Measurements from ENCODE around the gene CPED1. TPM values are rescaled to one million over a fixed set of nuclear protein-coding genes. Genes with fewer than 3 reads are reported as not detected.
A peak's percentile ranks its signal among the peaks of the same experiment; 100 is the strongest.

Gene CPED1
- total and polyA plus RNA-seq, 10 of the 15 experiments (the other 5 are each of a cell fraction or from before 2014, with no cell fraction given), result 0.01 to 0.77 (median 0.10) TPM; not detected in 1

GRCh38 chr7:121178869-121179497, 190.5 kb downstream of the CPED1 start:
- intact Hi-C loops (cut with micrococcal nuclease; ENCODE audit: unreplicated experiment), result no loop called here
- no peaks in the 10 kb centered on the region for H3K36me3 ChIP-seq (ENCODE audit: control insufficient read depth in 2 of 2, insufficient read depth in 2 of 2, low read length in 1 of 2)
- WGBS (ENCODE audit: insufficient coverage, insufficient replicate concordance, low lambda C conversion rate, missing lambda C conversion rate), result 49% methylated on average over 2 of the region's 2 CpGs
- no peak overlapping the region for H3K9ac ChIP-seq (ENCODE audit: control insufficient read depth, insufficient read depth, low read length)
- in situ Hi-C loops (cut with MboI), result no loop called here
- peaks cover 11% of the 10 kb centered on the region for H3K4me1 ChIP-seq (ENCODE audit: control insufficient read depth, insufficient read depth, low read length)
- TF ChIP-seq NR2C1 (IDR thresholded peaks at IDR 0.05) (no peak), YY1 (IDR thresholded peaks at IDR 0.05; ENCODE audit: low read depth, low read length) (0 out of 2 replicates have a peak, but pooled peaks have one; percentile 13)
- no TSS peak for BruUV-seq (replicated peaks)
- no peaks in the 10 kb centered on the region for H4K20me1 ChIP-seq (ENCODE audit: control insufficient read depth, insufficient read depth)
- no peaks in the 10 kb centered on the region for H3K79me2 ChIP-seq (ENCODE audit: control insufficient read depth, insufficient read depth, low read length)
- H2AFZ ChIP-seq (ENCODE audit: control insufficient read depth, low read depth, low read length), result peak overlapping the region; percentile 77
- RAD21 ChIA-PET (ENCODE audit: unreplicated experiment), result interaction anchor here (1.5 to 2.2 kb wide), 2 partner anchors 100 to 190 kb away, joined by 3 to 8 read pairs; no protein-coding TSS in a partner anchor
- peak overlapping the region; percentile 51 for H3K4me2 ChIP-seq (ENCODE audit: control insufficient read depth, insufficient read depth)
- no peak for DNase-seq (ENCODE audit: low read depth, low spot score)
- ATAC-seq, result peak; percentile 14; the same call in 1 of the 3 replicates
- H3K9me3 ChIP-seq (replicated peaks; ENCODE audit: control insufficient read depth, insufficient read depth, low read length), result peaks cover 2% of the 10 kb centered on the region
- peak overlapping the region; percentile 45; the same call in 1 of the 2 replicates for H3K27ac ChIP-seq (ENCODE audit: control insufficient read depth, insufficient read depth)
- FAIRE-seq, result no peak
- POLR2A ChIA-PET, result interaction anchor here (1.9 kb wide), 1 partner anchor 100 kb away, joined by 7 read pairs; no protein-coding TSS in a partner anchor
- H3K4me3 ChIP-seq, result no peak overlapping the region
- CTCF ChIA-PET, result interaction anchor here (1.1 to 1.5 kb wide), 4 partner anchors 16 to 217 kb away, joined by 3 to 10 read pairs (median 3); partner anchors contain the start of gene FAM3C
- SMC1A ChIA-PET (ENCODE audit: uncharacterized antibody, unreplicated experiment), result interaction anchor here (1.0 to 3.4 kb wide), 11 partner anchors 15 to 189 kb away, joined by 3 to 12 read pairs (median 4); no protein-coding TSS in a partner anchor
- no peaks in the 10 kb centered on the region for H3K27me3 ChIP-seq (replicated peaks in 1 of 2; ENCODE audit: control insufficient read depth in 2 of 2, insufficient read depth in 2 of 2, low read length in 1 of 2)

- H3K4me1 ChIP-seq (ENCODE audit: control insufficient read depth, insufficient read depth, low read length), result peaks cover 11% of the 10 kb centered on the region
- TF ChIP-seq EED (IDR thresholded peaks at IDR 0.05; ENCODE audit: low read depth), result peak; percentile 73
- no peak for TF ChIP-seq TCF3 (IDR thresholded peaks at IDR 0.05; ENCODE audit: borderline replicate concordance, insufficient read depth, low read depth, low read length)
- TF ChIP-seq RFX5 (IDR thresholded peaks at IDR 0.05; ENCODE audit: low read depth, low read length), result no peak
- peak; percentile 94 for TF ChIP-seq MEF2B (IDR thresholded peaks at IDR 0.05; ENCODE audit: partially characterized antibody, poor library complexity, severe bottlenecking)
- 0 out of 2 replicates have a peak, but pooled peaks have one; percentile 18 for TF ChIP-seq GABPA (IDR thresholded peaks at IDR 0.05; ENCODE audit: low read depth)
- peak; percentile 61 for TF ChIP-seq SKIL (IDR thresholded peaks at IDR 0.05; ENCODE audit: low read depth, poor library complexity, severe bottlenecking)
- TF ChIP-seq SMAD5 (IDR thresholded peaks at IDR 0.05; ENCODE audit: low read depth), result no peak
- TF ChIP-seq NFYB (IDR thresholded peaks at IDR 0.05; ENCODE audit: insufficient read depth, low read depth, low read length), result no peak
- TF ChIP-seq SPI1 (IDR thresholded peaks at IDR 0.05; ENCODE audit: borderline replicate concordance, insufficient read depth, low read depth, low read length), result peak; percentile 87
Measured at GRCh38 chr7:121180436-121181063, 192.0 kb downstream of the CPED1 start.

More at GRCh38 chr7:121180436-121181063, 192.0 kb downstream of the CPED1 start:
- BruUV-seq (replicated peaks), result no TSS peak
- peak overlapping the region; percentile 62 for H3K27ac ChIP-seq (ENCODE audit: control insufficient read depth, insufficient read depth)
- SMC1A ChIA-PET (ENCODE audit: uncharacterized antibody, unreplicated experiment), result interaction anchor here (0.6 to 2.3 kb wide), 9 partner anchors 17 to 795 kb away, joined by 3 to 12 read pairs (median 4); no protein-coding TSS in a partner anchor
- in situ Hi-C loops (cut with MboI), result no loop called here
- DNase-seq (ENCODE audit: low read depth, low spot score) (peak; percentile 79), ATAC-seq (peak; percentile 98), FAIRE-seq (peak; percentile 38)
- peak overlapping the region; percentile 68 for H3K4me2 ChIP-seq (ENCODE audit: control insufficient read depth, insufficient read depth)
- CTCF ChIA-PET, result no interaction called here
- no peaks in the 10 kb centered on the region for H3K27me3 ChIP-seq (replicated peaks in 1 of 2; ENCODE audit: control insufficient read depth in 2 of 2, insufficient read depth in 2 of 2, low read length in 1 of 2)
- H3K36me3 ChIP-seq (ENCODE audit: control insufficient read depth in 2 of 2, insufficient read depth in 2 of 2, low read length in 1 of 2), result no peaks in the 10 kb centered on the region
- H3K9me3 ChIP-seq (replicated peaks; ENCODE audit: control insufficient read depth, insufficient read depth, low read length), result peaks cover 2% of the 10 kb centered on the region
- H3K9ac ChIP-seq (ENCODE audit: control insufficient read depth, insufficient read depth, low read length), result no peak overlapping the region
- WGBS (ENCODE audit: insufficient coverage, insufficient replicate concordance, low lambda C conversion rate, missing lambda C conversion rate), result 1% methylated on average over 4 of the region's 4 CpGs
- H3K4me3 ChIP-seq, result no peak overlapping the region
- RAD21 ChIA-PET (ENCODE audit: unreplicated experiment), result interaction anchor here (0.9 to 2.2 kb wide), 6 partner anchors 37 to 351 kb away, joined by 3 to 8 read pairs (median 3); no protein-coding TSS in a partner anchor
- POLR2A ChIA-PET, result interaction anchor here (1.9 kb wide), 1 partner anchor 99 kb away, joined by 7 read pairs; no protein-coding TSS in a partner anchor
- H4K20me1 ChIP-seq (ENCODE audit: control insufficient read depth, insufficient read depth), result no peaks in the 10 kb centered on the region
- intact Hi-C loops (cut with micrococcal nuclease; ENCODE audit: unreplicated experiment), result loop anchor here (1.0 to 5.0 kb wide), 2 partner anchors 98 to 352 kb away; no protein-coding TSS in a partner anchor
- H2AFZ ChIP-seq (ENCODE audit: control insufficient read depth, low read depth, low read length), result peak overlapping the region; percentile 52
- no peaks in the 10 kb centered on the region for H3K79me2 ChIP-seq (ENCODE audit: control insufficient read depth, insufficient read depth, low read length)
